HepG2 (cell line): ENCODE measurements around the gene MIX23. TPM values are rescaled to one million over a fixed set of nuclear protein-coding genes. Genes with fewer than 3 reads are reported as not detected.

Experiments used
- CEBPG ChIP-seq: IDR thresholded peaks from 2 replicates; pipeline ENCODE4 v1.6.1; 2016
- IRF2 ChIP-seq: IDR thresholded peaks from 2 replicates; pipeline ENCODE4 v1.6.1; 2018; ENCODE audit warnings: missing genetic modification reagents, missing compliant biosample characterization
- MLLT10 ChIP-seq: sonication (generic); formaldehyde crosslinking; IDR thresholded peaks from 2 replicates; pipeline ENCODE4 v1.4.0; 2020; ENCODE audit warnings: missing genetic modification reagents
- NFATC3 ChIP-seq: sonication (generic); formaldehyde crosslinking; IDR thresholded peaks from 2 replicates; pipeline ENCODE4 v1.5.1; 2020; ENCODE audit warnings: mild to moderate bottlenecking, missing genetic modification reagents
- ZNF326 ChIP-seq: sonication (generic); formaldehyde crosslinking; IDR thresholded peaks from 2 replicates; pipeline ENCODE4 v1.4.0; 2020; ENCODE audit warnings: missing genetic modification reagents, borderline replicate concordance
- polyA plus RNA-seq, 8 experiments: library from polyadenylated mRNA; depleted of rRNA in 3 of 8; stranded (reverse) in 7 of 8; unstranded in 1 of 8; fragments of >200 nt; fragmentation: Illumina TruSeq in 4 of 8; extraction: Trizol in 4 of 8; gene quantifications; 2 replicates each; pipeline versions ENCODE4 v1.2.1 to v1.2.3, GENCODE V29; 2011 to 2016; ENCODE audit warnings: low read depth in 4 of 8, missing spikeins in 1 of 8, mixed read lengths in 1 of 8; ENCODE audit not compliant: insufficient read depth in 1 of 8
- total RNA-seq, 5 experiments: library from RNA; depleted of rRNA; stranded (reverse); fragments of >200 nt; fragmentation: Illumina TruSeq; extraction: Trizol; gene quantifications; 2 replicates each; pipeline ENCODE4 v1.2.3, GENCODE V29; 2016; ENCODE audit warnings: low read depth in 1 of 5
- TF ChIP-seq, protein P1 (sequence below): sonication (generic); formaldehyde crosslinking; IDR thresholded peaks from 2 replicates; pipeline ENCODE4 v1.9.0; 2021; ENCODE audit warnings: missing genetic modification reagents, borderline replicate concordance
- TF ChIP-seq, protein P2 (sequence below): sonication (generic); formaldehyde crosslinking; IDR thresholded peaks from 2 replicates; pipeline ENCODE4 v1.4.0; 2020; ENCODE audit warnings: mild to moderate bottlenecking, missing genetic modification reagents
- TF ChIP-seq, protein P3 (sequence below): sonication (generic); formaldehyde crosslinking; IDR thresholded peaks from 2 replicates; pipeline ENCODE4 v1.9.0; 2021; ENCODE audit warnings: missing genetic modification reagents, mild to moderate bottlenecking, borderline replicate concordance
- TF ChIP-seq, protein P4 (sequence below): sonication (generic); formaldehyde crosslinking; IDR thresholded peaks from 2 replicates; pipeline ENCODE4 v1.9.0; 2021; ENCODE audit warnings: missing genetic modification reagents, borderline replicate concordance
- TF ChIP-seq, protein P5 (sequence below), 2 experiments: fragments of 450-650 bp in 1 of 2; sonication (generic) in 1 of 2; formaldehyde crosslinking in 1 of 2; IDR thresholded peaks; 2 replicates each; pipeline versions ENCODE4 v1.6.1 to v1.8.0; 2016 to 2022; ENCODE audit warnings: antibody characterized with exemption in 1 of 2, mild to moderate bottlenecking in 1 of 2, missing genetic modification reagents in 1 of 2
- TF ChIP-seq, protein P6 (sequence below), 2 experiments: fragments of 450-650 bp in 1 of 2; sonication (generic) in 1 of 2; formaldehyde crosslinking; IDR thresholded peaks; 2 replicates each; pipeline versions ENCODE4 v1.5.0 to v1.8.0; 2020 to 2022; ENCODE audit warnings: mild to moderate bottlenecking in 1 of 2, missing genetic modification reagents in 1 of 2

MIX23 gene
- total and polyA plus RNA-seq, 2 of the 13 experiments (the other 11 are each of a cell fraction or from before 2014, with no cell fraction given) = 20.0 to 152 TPM

DNA sequence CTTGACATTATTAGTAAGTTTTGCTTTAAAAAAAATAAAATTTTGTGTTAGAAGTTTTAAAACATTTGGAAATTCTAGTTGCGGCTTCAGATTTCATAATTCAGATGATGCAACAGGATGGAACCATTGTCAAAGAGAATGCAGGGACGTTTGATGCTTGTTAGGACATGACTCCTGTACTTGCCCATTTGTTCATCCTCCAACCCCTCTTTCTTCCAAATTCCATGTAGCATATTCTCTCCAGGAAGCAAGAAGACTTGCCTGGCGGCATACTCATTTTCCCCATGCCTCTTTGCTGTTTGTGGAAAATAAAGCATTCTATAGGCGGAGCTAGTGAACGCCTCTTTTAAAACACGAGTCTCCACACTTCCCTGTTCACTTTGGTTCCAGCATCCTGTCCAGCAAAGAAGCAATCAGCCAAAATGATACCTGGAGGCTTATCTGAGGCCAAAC is 58.1 kb downstream of the MIX23 start, which contains the start of gene CSTA (continued):
- TF ChIP-seq, protein P1, sequence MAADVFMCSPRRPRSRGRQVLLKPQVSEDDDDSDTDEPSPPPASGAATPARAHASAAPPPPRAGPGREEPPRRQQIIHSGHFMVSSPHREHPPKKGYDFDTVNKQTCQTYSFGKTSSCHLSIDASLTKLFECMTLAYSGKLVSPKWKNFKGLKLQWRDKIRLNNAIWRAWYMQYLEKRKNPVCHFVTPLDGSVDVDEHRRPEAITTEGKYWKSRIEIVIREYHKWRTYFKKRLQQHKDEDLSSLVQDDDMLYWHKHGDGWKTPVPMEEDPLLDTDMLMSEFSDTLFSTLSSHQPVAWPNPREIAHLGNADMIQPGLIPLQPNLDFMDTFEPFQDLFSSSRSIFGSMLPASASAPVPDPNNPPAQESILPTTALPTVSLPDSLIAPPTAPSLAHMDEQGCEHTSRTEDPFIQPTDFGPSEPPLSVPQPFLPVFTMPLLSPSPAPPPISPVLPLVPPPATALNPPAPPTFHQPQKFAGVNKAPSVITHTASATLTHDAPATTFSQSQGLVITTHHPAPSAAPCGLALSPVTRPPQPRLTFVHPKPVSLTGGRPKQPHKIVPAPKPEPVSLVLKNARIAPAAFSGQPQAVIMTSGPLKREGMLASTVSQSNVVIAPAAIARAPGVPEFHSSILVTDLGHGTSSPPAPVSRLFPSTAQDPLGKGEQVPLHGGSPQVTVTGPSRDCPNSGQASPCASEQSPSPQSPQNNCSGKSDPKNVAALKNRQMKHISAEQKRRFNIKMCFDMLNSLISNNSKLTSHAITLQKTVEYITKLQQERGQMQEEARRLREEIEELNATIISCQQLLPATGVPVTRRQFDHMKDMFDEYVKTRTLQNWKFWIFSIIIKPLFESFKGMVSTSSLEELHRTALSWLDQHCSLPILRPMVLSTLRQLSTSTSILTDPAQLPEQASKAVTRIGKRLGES (CRISPR knock-in tag) = no peak
- TF ChIP-seq, protein P2, sequence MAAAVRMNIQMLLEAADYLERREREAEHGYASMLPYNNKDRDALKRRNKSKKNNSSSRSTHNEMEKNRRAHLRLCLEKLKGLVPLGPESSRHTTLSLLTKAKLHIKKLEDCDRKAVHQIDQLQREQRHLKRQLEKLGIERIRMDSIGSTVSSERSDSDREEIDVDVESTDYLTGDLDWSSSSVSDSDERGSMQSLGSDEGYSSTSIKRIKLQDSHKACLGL (CRISPR knock-in tag) = no peak
- TF ChIP-seq, protein P3, sequence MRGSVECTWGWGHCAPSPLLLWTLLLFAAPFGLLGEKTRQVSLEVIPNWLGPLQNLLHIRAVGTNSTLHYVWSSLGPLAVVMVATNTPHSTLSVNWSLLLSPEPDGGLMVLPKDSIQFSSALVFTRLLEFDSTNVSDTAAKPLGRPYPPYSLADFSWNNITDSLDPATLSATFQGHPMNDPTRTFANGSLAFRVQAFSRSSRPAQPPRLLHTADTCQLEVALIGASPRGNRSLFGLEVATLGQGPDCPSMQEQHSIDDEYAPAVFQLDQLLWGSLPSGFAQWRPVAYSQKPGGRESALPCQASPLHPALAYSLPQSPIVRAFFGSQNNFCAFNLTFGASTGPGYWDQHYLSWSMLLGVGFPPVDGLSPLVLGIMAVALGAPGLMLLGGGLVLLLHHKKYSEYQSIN = no peak
- TF ChIP-seq NFATC3 (CRISPR knock-in tag) (no peak), IRF2 (CRISPR knock-in tag) (no peak), ZNF326 (CRISPR knock-in tag) (no peak), MLLT10 (no peak), CEBPG (CRISPR knock-in tag) (peak; percentile 79)
- TF ChIP-seq, protein P4, sequence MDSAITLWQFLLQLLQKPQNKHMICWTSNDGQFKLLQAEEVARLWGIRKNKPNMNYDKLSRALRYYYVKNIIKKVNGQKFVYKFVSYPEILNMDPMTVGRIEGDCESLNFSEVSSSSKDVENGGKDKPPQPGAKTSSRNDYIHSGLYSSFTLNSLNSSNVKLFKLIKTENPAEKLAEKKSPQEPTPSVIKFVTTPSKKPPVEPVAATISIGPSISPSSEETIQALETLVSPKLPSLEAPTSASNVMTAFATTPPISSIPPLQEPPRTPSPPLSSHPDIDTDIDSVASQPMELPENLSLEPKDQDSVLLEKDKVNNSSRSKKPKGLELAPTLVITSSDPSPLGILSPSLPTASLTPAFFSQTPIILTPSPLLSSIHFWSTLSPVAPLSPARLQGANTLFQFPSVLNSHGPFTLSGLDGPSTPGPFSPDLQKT = no peak
- TF ChIP-seq, protein P5, sequence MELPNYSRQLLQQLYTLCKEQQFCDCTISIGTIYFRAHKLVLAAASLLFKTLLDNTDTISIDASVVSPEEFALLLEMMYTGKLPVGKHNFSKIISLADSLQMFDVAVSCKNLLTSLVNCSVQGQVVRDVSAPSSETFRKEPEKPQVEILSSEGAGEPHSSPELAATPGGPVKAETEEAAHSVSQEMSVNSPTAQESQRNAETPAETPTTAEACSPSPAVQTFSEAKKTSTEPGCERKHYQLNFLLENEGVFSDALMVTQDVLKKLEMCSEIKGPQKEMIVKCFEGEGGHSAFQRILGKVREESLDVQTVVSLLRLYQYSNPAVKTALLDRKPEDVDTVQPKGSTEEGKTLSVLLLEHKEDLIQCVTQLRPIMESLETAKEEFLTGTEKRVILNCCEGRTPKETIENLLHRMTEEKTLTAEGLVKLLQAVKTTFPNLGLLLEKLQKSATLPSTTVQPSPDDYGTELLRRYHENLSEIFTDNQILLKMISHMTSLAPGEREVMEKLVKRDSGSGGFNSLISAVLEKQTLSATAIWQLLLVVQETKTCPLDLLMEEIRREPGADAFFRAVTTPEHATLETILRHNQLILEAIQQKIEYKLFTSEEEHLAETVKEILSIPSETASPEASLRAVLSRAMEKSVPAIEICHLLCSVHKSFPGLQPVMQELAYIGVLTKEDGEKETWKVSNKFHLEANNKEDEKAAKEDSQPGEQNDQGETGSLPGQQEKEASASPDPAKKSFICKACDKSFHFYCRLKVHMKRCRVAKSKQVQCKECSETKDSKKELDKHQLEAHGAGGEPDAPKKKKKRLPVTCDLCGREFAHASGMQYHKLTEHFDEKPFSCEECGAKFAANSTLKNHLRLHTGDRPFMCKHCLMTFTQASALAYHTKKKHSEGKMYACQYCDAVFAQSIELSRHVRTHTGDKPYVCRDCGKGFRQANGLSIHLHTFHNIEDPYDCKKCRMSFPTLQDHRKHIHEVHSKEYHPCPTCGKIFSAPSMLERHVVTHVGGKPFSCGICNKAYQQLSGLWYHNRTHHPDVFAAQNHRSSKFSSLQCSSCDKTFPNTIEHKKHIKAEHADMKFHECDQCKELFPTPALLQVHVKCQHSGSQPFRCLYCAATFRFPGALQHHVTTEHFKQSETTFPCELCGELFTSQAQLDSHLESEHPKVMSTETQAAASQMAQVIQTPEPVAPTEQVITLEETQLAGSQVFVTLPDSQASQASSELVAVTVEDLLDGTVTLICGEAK (IDR thresholded peaks at IDR 0.05) = no peak
- TF ChIP-seq, protein P5 (CRISPR knock-in tag; IDR thresholded peaks at IDR 0.05) = no peak
- TF ChIP-seq, protein P6, sequence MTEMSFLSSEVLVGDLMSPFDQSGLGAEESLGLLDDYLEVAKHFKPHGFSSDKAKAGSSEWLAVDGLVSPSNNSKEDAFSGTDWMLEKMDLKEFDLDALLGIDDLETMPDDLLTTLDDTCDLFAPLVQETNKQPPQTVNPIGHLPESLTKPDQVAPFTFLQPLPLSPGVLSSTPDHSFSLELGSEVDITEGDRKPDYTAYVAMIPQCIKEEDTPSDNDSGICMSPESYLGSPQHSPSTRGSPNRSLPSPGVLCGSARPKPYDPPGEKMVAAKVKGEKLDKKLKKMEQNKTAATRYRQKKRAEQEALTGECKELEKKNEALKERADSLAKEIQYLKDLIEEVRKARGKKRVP (CRISPR knock-in tag; IDR thresholded peaks at IDR 0.05) = peak in 1 of 2 experiments; percentile 94; a peak in 2 of 4 replicates
